HL-60/S4 treated with retinoic acid at 250 ng/mL for 4 days and 3 days (cell line): ENCODE measurements around the gene WDR27.
"Not testable (repeated sequence)": the region's sequence is repeated elsewhere in the genome, so short reads cannot be mapped to it uniquely, and the experiment has no call there.

Source experiments
- in situ Hi-C: fragments of 300-500 bp; cut with MboI; formaldehyde crosslinking; loops from 2 replicates; pipeline ENCODE4 v1.7.0; 2022; ENCODE audit warnings: low sequenced_read_pairs

The WDR27 gene

DNA sequence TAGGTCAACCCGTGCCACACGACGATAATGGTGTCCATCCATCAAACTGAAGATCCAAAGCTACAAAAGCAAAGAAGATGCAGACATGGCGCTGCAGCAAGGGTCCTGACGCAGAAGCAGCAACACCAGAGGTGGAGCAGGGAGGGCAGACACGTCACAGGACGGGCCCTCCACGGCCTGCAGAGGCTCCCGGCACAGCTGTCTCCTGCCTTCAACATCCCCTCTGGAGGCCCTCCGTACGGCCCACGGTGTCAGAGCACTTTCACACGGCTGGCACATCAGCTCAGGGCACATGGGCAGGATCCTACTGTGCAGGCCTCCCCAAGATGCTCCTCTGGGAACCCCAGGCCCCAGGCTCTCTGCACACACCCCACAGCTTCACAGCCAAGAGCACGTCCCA, 37.6 kb downstream of the WDR27 start:
- in situ Hi-C loops = no loop called here

DNA sequence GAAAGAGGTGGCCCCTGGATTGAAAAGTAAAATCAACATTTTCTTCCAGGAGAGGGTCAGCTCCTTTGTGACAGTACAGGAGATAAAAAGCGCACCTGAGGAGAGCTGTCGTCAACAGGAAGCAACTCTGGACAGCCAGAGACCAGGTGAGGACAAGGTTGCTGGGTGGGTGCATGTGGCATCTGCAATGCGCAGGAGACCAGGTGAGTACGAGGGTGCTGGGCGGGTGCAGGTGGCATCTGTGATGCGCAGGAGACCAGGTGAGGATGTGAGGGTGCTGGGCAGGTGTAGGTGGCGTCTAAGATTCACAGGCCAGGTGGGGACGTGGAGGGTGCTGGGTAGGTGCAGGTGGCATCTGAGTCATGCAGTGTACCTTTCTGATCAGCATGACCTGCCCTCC, 38.4 kb downstream of the WDR27 start:
- in situ Hi-C loops = no loop called here

DNA sequence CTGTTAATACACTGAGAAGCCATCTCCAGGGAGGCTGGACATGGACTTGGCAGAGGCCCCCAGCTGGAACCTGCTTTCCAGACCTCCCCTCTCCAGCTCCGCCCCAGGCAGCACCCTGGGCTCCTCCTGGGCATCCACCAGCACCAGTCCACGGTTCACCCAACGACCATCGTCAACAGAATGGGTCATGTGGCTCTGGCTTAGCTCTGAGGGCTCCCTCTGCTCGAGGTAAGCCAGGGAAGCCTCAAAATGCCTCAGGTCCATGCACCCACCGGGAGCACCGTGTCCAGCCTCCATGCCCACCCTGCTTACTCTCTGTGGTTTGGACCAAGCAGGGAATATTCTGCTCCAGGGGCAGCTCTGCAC, 40.5 kb downstream of the WDR27 start:
- in situ Hi-C loops = no loop called here

GRCh38 chr6:169660751-169661390, 41.0 kb downstream of the WDR27 start:
- in situ Hi-C loops = no loop called here

DNA sequence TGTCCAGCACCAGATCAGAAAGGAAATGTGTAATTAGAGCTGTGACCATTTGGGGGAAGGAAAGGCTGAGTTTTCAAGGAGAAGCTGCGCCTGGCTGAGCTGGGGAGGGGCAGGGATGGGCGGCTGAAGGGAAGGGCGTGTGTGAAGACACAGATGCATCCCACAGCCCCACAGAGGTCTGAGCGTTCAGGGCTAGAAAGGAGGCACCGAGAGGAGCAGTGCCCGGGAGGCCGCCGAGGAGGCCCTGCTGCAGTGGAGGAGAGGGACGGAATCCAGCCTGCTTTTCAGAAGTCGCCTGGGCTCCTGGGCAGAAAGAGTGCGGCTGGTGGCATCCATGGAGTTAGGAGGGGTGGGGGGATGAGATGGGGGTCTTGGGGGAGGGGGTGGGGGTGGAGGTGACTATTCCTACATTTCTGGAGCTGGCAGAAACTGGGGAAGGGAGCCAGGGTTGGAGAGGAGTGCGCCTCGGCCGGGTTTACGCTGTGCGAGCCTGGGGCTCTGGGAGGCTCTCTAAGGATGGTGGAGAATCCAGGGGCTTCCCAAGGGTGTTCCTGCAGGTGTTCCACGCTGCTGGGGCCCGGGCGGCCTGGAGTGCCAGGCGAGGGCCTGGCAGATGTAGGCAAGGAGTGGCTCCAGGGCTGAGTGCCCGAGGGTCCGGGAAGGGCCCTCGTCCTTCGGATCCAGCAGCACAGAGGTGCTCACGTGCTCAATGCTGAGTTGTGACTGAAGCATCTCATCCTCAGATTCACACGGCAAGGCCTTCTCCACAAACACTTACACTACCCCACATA, 41.8 kb downstream of the WDR27 start:
- in situ Hi-C loops = no loop called here

DNA sequence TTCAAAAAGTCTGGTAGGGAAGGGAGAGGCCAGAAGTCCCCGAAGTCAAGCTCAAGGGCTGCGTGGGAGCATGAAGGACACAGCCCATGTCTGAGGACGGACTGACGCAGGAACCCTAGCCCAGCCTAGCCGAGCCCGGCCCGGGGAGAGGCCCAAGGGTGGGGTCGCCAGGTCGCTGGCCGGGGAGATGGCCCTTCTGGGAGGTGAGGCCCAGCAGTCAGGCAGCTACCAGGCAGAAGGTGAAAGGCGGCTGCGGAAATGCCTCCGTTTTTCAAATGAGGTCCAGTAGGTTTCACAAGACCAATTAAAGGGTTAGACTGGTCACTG, 44.6 kb downstream of the WDR27 start:
- in situ Hi-C loops = no loop called here

DNA sequence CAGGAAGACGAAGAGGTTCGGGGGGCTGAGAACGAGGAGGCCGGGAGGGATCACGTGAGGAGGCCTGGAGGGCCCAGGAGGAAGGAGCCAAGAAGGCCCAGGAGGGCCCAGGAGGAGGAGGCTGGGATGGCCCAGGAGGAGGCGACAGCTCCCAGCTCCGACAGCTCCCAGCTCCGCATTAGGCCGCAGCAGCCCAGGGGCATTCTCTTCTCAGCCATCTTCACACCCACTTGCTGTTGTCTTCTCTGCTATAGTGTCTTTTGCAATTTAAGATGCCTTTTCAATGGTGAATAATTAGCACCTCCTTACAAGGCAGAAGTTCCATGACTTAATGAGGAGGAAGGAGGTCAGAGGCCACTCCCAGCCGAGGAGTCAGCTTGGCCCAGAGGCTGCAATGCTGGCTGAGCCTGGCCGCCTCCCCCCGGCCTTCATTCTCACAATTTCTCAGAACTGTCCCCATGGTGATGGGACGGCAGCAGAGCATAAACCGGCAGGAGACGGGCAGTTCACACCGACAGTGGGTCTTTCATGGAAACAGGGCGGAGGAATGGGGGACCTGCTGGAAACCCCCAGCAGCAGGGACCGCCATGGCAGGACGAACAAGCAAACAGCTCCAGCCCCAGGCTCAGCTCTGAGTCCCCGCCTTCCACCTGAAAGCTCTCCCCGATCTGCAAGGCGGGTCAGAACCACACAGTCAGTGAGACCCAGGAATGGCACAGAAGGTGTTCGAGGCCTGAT, 45.1 kb downstream of the WDR27 start:
- in situ Hi-C loops = no loop called here

DNA sequence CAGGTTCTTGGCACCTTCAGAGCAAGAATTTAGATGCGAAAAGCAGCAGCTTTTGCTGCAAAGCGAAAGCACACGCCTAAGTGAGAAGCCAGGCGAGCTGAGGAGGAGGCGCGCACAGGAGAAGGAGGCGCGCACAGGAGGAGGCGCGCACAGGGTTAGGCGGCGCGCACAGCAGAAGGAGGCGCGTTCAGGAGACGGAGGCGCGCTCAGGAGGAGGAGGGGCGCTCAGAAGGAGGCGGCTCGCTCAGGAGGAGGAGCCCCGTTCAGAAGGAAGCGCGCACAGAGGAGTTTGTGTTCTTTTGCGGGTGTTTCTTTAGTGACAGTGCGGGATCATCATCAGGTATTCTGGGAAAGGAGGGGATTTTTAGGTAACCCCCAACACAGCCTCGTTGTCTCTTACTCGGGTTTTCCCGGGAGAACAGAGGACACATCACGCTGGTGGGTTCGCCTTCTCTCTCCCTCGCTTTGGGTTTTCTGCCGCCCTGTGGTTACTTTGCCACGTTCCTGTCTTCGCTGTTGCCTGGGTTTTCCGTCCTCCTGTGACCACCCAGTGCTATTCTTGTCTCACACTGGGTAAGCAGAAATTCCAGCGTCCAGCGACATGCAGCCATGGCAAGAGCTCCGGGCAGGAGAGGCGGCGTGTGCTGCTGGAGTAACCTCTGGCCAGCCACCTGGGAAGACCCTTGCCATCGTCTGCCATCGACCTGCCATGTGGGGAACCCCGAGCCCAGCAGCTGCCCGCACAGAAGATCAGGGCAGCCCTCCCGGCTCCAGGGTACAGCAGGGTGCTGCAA, 47.0 kb downstream of the WDR27 start:
- in situ Hi-C loops = no loop called here

DNA sequence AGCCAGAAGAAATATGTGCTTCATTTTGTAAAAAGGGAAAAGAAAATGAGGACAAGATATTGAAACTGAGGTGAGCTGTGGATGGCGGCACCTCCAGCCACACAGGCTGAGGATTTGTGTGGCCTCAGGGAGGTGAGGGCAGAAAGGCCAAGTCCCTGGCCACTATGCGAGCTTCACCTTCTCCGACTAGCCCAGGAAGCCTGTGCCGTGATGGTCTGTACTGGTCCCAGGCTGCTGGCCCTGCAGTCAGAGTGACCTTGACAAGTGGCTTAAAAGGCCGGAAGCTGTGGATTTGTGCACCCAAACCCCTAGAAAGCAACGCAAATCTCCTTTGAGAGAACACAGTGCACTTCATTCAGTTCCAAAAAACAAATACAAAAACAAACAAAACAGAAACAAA, 48.1 kb downstream of the WDR27 start:
- in situ Hi-C loops = no loop called here

GRCh38 chr6:169652896-169653295, 48.9 kb downstream of the WDR27 start:
- in situ Hi-C loops = no loop called here

GRCh38 chr6:169651498-169651897, 50.3 kb downstream of the WDR27 start:
- in situ Hi-C loops = no loop called here

- in situ Hi-C loops = no loop called here
Observed at GRCh38 chr6:169650959-169651292, 50.9 kb downstream of the WDR27 start.

- in situ Hi-C loops = no loop called here
Observed at GRCh38 chr6:169650241-169650958, 51.4 kb downstream of the WDR27 start.

- in situ Hi-C loops = no loop called here
Observed at GRCh38 chr6:169648617-169649016, 53.2 kb downstream of the WDR27 start.

DNA sequence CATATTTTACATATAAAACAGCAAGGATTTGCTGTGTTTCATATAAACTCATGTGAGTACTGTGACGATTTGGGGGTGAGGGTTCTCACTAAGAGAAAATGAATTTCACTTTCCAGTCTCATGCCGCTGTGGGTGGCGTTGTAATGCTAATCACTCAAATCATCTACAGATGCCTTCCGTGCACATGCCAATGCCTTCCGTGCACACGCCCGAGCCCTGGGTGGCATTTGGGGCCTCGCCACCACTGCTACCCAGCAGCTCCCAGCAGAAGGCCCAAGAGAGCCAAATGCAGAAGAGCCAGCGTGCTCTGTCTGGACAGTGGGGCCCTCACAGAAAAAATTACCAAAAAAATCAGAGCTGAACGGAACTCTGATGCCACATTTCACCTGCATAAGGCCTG, 53.7 kb downstream of the WDR27 start:
- in situ Hi-C loops = no loop called here

DNA sequence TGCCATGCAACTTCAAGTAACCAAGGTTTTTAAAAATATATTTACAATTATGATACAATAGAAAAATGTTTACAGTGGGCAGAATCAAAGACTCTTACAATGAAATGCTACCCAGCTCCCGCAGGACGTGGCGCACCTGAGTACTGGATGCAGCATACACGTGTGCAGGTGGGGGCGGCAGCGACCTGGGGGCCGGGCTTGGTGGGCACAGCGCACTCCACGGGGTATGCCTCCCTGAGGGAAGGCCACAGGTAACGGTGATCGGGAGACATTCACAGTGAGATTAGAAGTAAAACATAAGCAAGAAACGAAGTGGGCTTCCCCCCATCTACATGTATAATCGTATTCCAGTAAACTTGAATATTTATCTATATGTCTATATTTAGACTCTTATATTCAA, 54.2 kb downstream of the WDR27 start:
- in situ Hi-C loops = no loop called here

GRCh38 chr6:169646906-169647567, 54.8 kb downstream of the WDR27 start:
- in situ Hi-C loops = no loop called here

DNA sequence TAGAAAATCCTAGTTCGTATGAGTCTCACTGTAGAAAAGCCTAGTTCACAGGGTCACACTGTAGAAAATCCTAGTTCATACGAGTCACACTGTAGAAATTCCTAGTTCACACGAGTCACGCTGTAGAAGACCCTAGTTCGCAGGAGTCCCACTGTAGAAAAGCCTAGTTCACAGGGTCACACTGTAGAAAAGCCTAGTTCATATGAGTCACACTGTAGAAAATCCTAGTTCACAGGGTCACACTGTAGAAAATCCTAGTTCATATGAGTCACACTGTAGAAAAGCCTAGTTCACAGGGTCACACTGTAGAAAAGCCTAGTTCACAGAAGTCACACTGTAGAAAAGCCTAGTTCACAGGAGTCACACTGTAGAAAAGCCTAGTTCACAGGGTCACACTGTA, 56.4 kb downstream of the WDR27 start:
- in situ Hi-C loops = not testable (repeated sequence)

- in situ Hi-C loops = no loop called here
Observed at GRCh38 chr6:169643521-169643920, 58.3 kb downstream of the WDR27 start.

- in situ Hi-C loops = no loop called here
Observed at GRCh38 chr6:169642455-169642854, 59.4 kb downstream of the WDR27 start.
